COR-L47 (cell line): ENCODE results near the gene CCDC137.
"Not testable (repeated sequence)": the region's sequence is repeated elsewhere in the genome, so short reads cannot be mapped to it uniquely, and the experiment has no call there.

Experiments used
- DNase-seq: peaks from one replicate; lab custom pipeline; 2025; lab: John Stamatoyannopoulos, UW

The CCDC137 gene

GRCh38 chr17:81666342-81667191, at the start of gene CCDC137, which contains the start of gene OXLD1:
Gene CCDC137 (plus strand): TSS chr17:81666737. CDS start chr17:81666767, 30 bp downstream.
Gene OXLD1 (minus strand): TSS chr17:81666605. CDS start chr17:81666577, 28 bp downstream.
- peak; percentile 96 for DNase-seq

GRCh38 chr17:81616877-81617276, 49.7 kb upstream of the CCDC137 start:
- no peak for DNase-seq

- not testable (repeated sequence) for DNase-seq
Measured at GRCh38 chr17:81618307-81618706, 48.2 kb upstream of the CCDC137 start.

GRCh38 chr17:81621494-81622130, 44.9 kb upstream of the CCDC137 start:
- DNase-seq = no peak

- DNase-seq = no peak
Measured at GRCh38 chr17:81630274-81630673, 36.3 kb upstream of the CCDC137 start.

GRCh38 chr17:81631482-81631881, 35.1 kb upstream of the CCDC137 start:
- DNase-seq = no peak

- no peak for DNase-seq
Measured at GRCh38 chr17:81635431-81635830, 31.1 kb upstream of the CCDC137 start.

- DNase-seq = no peak
Measured at GRCh38 chr17:81635973-81636504, 30.5 kb upstream of the CCDC137 start.

- DNase-seq = peak; percentile 74
Measured at GRCh38 chr17:81636505-81637288, 29.8 kb upstream of the CCDC137 start, which contains the start of the genes NPLOC4 and TSPAN10. Gene NPLOC4 (minus strand): TSS chr17:81637112. CDS start chr17:81636930, 182 bp downstream. Gene TSPAN10 (plus strand): TSS chr17:81637196. CDS start chr17:81642413, 5,217 bp downstream.

- no peak for DNase-seq
Measured at GRCh38 chr17:81638683-81639082, 27.9 kb upstream of the CCDC137 start.

- no peak for DNase-seq
Measured at GRCh38 chr17:81640011-81640410, 26.5 kb upstream of the CCDC137 start.

- no peak for DNase-seq
Measured at GRCh38 chr17:81641825-81642489, 24.6 kb upstream of the CCDC137 start.

- no peak for DNase-seq
Measured at GRCh38 chr17:81644496-81644895, 22.0 kb upstream of the CCDC137 start.

GRCh38 chr17:81644976-81645952, 21.3 kb upstream of the CCDC137 start:
- no peak for DNase-seq

- DNase-seq = no peak
Measured at GRCh38 chr17:81646869-81647600, 19.5 kb upstream of the CCDC137 start.

GRCh38 chr17:81647640-81648012, 18.9 kb upstream of the CCDC137 start:
- no peak for DNase-seq

- DNase-seq = no peak
Measured at GRCh38 chr17:81648013-81648706, 18.4 kb upstream of the CCDC137 start.

- no peak for DNase-seq
Measured at GRCh38 chr17:81648707-81649085, 17.8 kb upstream of the CCDC137 start.

GRCh38 chr17:81650951-81651350, 15.6 kb upstream of the CCDC137 start:
- no peak for DNase-seq
